Body of pancreas (tissue), 4 donors: ENCODE results near the gene IL1RL2. TPM values are rescaled to one million over a fixed set of nuclear protein-coding genes. Genes with fewer than 3 reads are reported as not detected.

ENCODE experiments used
- ATAC-seq: fragments of 150-250 bp; one replicate; pipeline ENCODE4 v1.9.1; 2016
- DNase-seq, 4 donors: peaks; one replicate each; pipeline ENCODE4 v3.0.0-alpha.2; 2019
- H3K27ac ChIP-seq, 4 donors: fragments of 200-600 bp; sonication (generic); 1 replicate in 3 of 4; 2 replicates in 1 of 4; pipeline versions ENCODE4 v1.5.1 to v1.6.1; 2016 to 2019; ENCODE audit warnings: mild to moderate bottlenecking in 1 of 4, mixed read lengths in 1 of 4, moderate library complexity in 1 of 4
- H3K27me3 ChIP-seq, 2 donors: fragments of 200-600 bp; sonication (generic); one replicate each; pipeline ENCODE4 v1.6.0; 2016; ENCODE audit warnings: mild to moderate bottlenecking in 1 of 2
- H3K36me3 ChIP-seq, 2 donors: fragments of 200-600 bp; sonication (generic); replicated peaks in 1 of 2; 2 replicates each; pipeline ENCODE4 v1.5.1; 2016; ENCODE audit warnings: low read depth in 2 of 2; ENCODE audit not compliant: insufficient read depth in 1 of 2
- H3K4me1 ChIP-seq: fragments of 200-600 bp; sonication (generic); one replicate; pipeline ENCODE4 v1.6.0; 2016
- H3K4me3 ChIP-seq, 2 donors: fragments of 200-600 bp; sonication (generic); 1 replicate in 1 of 2; 2 replicates in 1 of 2; pipeline ENCODE4 v1.5.1; 2016 to 2019
- H3K9me3 ChIP-seq, 3 donors: fragments of 200-600 bp; sonication (generic); 1 replicate in 2 of 3; 2 replicates in 1 of 3; pipeline ENCODE4 v1.5.1; 2016
- CTCF ChIP-seq, 7 experiments: fragments of 450-650 bp in 4 of 7; fragments of 200-600 bp in 3 of 7; sonication (generic) in 3 of 7; IDR thresholded peaks; one replicate each; pipeline ENCODE4 v1.5.1; 2016 to 2019; ENCODE audit warnings: antibody characterized with exemption in 7 of 7
- POLR2A ChIP-seq, 3 donors: fragments of 450-650 bp; IDR thresholded peaks; one replicate each; pipeline ENCODE4 v1.6.1; 2016; ENCODE audit warnings: antibody characterized with exemption in 3 of 3, mild to moderate bottlenecking in 2 of 3
- WGBS, 2 donors: methylation state at CpG; one replicate each; pipeline ENCODE4 v1.1.5; 2017; 5-methylcytosine and 5-hydroxymethylcytosine counted together
- intact Hi-C: fragments of 100-400 bp; cut with DNase I; formaldehyde crosslinking; loops from one replicate; pipeline ENCODE4 v1.15.1; 2023
- total RNA-seq, 2 donors: library from RNA; depleted of rRNA; stranded (reverse); fragments of >200 nt; gene quantifications; one replicate each; pipeline ENCODE4 v1.1.0, GENCODE V29; 2016

Gene IL1RL2
- total RNA-seq, 2 donors from 2014 or later: 0.52 TPM; not detected in 1

GRCh38 chr2:102149243-102149642, 37.6 kb upstream of the IL1RL2 start:
- 57 to 67% methylated on average over 2 of the region's 2 CpGs for WGBS, 2 donors
- intact Hi-C loops: no loop called here

GRCh38 chr2:102149644-102150455, 37.0 kb upstream of the IL1RL2 start:
- H3K27ac ChIP-seq: peak overlapping the region in 3 of 4 donors; percentile 35 to 58 (median 58)
- no peaks in the 10 kb centered on the region for H3K36me3 ChIP-seq
- H3K9me3 ChIP-seq: no peaks in the 10 kb centered on the region
- H3K4me3 ChIP-seq: no peak overlapping the region
- intact Hi-C loops: no loop called here
- ATAC-seq (no peak), DNase-seq (peak in 2 of 4 donors; percentile 38 to 70)
- no peaks in the 10 kb centered on the region for H3K27me3 ChIP-seq
- peaks cover 78% of the 10 kb centered on the region for H3K4me1 ChIP-seq
- TF ChIP-seq CTCF (IDR thresholded peaks at IDR 0.05) (no peak), POLR2A (IDR thresholded peaks at IDR 0.05) (no peak)
- 60 to 62% methylated on average over 8 to 9 of the region's 9 CpGs for WGBS, 2 donors

More at GRCh38 chr2:102149243-102149642, 37.6 kb upstream of the IL1RL2 start:
- Histone ChIP-seq H3K27me3 (no peaks in the 10 kb centered on the region), H3K4me3 (no peak overlapping the region), H3K9me3 (no peaks in the 10 kb centered on the region), H3K27ac (peak overlapping the region in 3 of 4 donors; percentile 35 to 58 (median 58)), H3K4me1 (peaks cover 78% of the 10 kb centered on the region), H3K36me3 (no peaks in the 10 kb centered on the region)
- ATAC-seq (no peak), DNase-seq (no peak)
- TF ChIP-seq POLR2A (IDR thresholded peaks at IDR 0.05) (no peak), CTCF (IDR thresholded peaks at IDR 0.05) (no peak)

- Histone ChIP-seq H3K27ac (peak overlapping the region; percentile 28 to 79 (median 62)), H3K9me3 (no peaks in the 10 kb centered on the region), H3K36me3 (no peaks in the 10 kb centered on the region), H3K27me3 (no peaks in the 10 kb centered on the region), H3K4me3 (no peak overlapping the region), H3K4me1 (peaks cover 66% of the 10 kb centered on the region)
- DNase-seq (no peak), ATAC-seq (no peak)
- TF ChIP-seq CTCF (IDR thresholded peaks at IDR 0.05): no peak
- TF ChIP-seq POLR2A (IDR thresholded peaks at IDR 0.05): no peak
- WGBS, 2 donors: 82 to 95% methylated on average over 6 of the region's 6 CpGs
- intact Hi-C loops: no loop called here
These were observed 32.5 kb upstream of the IL1RL2 start for GRCh38 chr2:102154364-102154763.

- Histone ChIP-seq H3K36me3 (no peaks in the 10 kb centered on the region), H3K27me3 (no peaks in the 10 kb centered on the region), H3K9me3 (no peaks in the 10 kb centered on the region), H3K4me1 (peaks cover 64% of the 10 kb centered on the region), H3K4me3 (no peak overlapping the region), H3K27ac (peak overlapping the region; percentile 30 to 79 (median 76))
- ATAC-seq (peak; percentile 26), DNase-seq (peak in 1 of 4 donors; percentile 31)
- WGBS, 2 donors: 35 to 44% methylated on average over 7 of the region's 7 CpGs
- intact Hi-C loops: no loop called here
- TF ChIP-seq POLR2A (IDR thresholded peaks at IDR 0.05): no peak
- no peak for TF ChIP-seq CTCF (IDR thresholded peaks at IDR 0.05)
These were observed 31.7 kb upstream of the IL1RL2 start for GRCh38 chr2:102154946-102155702.
